GM23248 (cell line): Measurements from ENCODE around the gene IFNLR1. TPM values are rescaled to one million over a fixed set of nuclear protein-coding genes. Genes with fewer than 3 reads are reported as not detected.

ENCODE experiments used
- DNase-seq: peaks from one replicate; pipeline ENCODE4 v3.0.0-alpha.2; 2015
- H2AFZ ChIP-seq: fragments of 200-600 bp; sonication (generic); 2 replicates; pipeline ENCODE4 v1.6.1; 2016; ENCODE audit warnings: antibody characterized with exemption
- H3F3A ChIP-seq: fragments of 200-600 bp; sonication (generic); 2 replicates; pipeline ENCODE4 v1.6.1; 2016; ENCODE audit warnings: mild to moderate bottlenecking, antibody characterized with exemption, mixed run types; ENCODE audit not compliant: insufficient read depth
- H3K27ac ChIP-seq: fragments of 200-600 bp; sonication (generic); 2 replicates; pipeline ENCODE4 v1.5.1; 2016; ENCODE audit warnings: mild to moderate bottlenecking
- H3K27me3 ChIP-seq: fragments of 200-600 bp; sonication (generic); replicated peaks from 2 replicates; pipeline ENCODE4 v1.6.1; 2016; ENCODE audit warnings: mild to moderate bottlenecking; ENCODE audit not compliant: insufficient read depth
- H3K36me3 ChIP-seq: fragments of 200-600 bp; sonication (generic); 2 replicates; pipeline ENCODE4 v1.6.1; 2016; ENCODE audit warnings: low read depth, mild to moderate bottlenecking
- H3K4me1 ChIP-seq: fragments of 200-600 bp; sonication (generic); 2 replicates; pipeline ENCODE4 v1.6.1; 2016; ENCODE audit warnings: mild to moderate bottlenecking; ENCODE audit not compliant: insufficient read depth
- H3K4me2 ChIP-seq: fragments of 200-600 bp; sonication (generic); one replicate; pipeline ENCODE4 v1.6.1; 2016; ENCODE audit warnings: mild to moderate bottlenecking; ENCODE audit not compliant: unreplicated experiment
- H3K4me3 ChIP-seq: fragments of 200-600 bp; sonication (generic); 2 replicates; pipeline ENCODE4 v1.5.1; 2016; ENCODE audit warnings: mild to moderate bottlenecking
- H3K79me2 ChIP-seq: fragments of 200-600 bp; sonication (generic); 2 replicates; pipeline ENCODE4 v1.6.1; 2016; ENCODE audit warnings: mild to moderate bottlenecking; ENCODE audit not compliant: insufficient read depth
- H3K9ac ChIP-seq: fragments of 200-600 bp; sonication (generic); 2 replicates; pipeline ENCODE4 v1.6.1; 2016; ENCODE audit warnings: mild to moderate bottlenecking
- H3K9me2 ChIP-seq: fragments of 200-600 bp; sonication (generic); 2 replicates; pipeline ENCODE4 v1.6.1; 2016; ENCODE audit warnings: mixed run types, mild to moderate bottlenecking, moderate library complexity; ENCODE audit not compliant: insufficient read depth
- H3K9me3 ChIP-seq: fragments of 200-600 bp; sonication (generic); one replicate; pipeline ENCODE4 v1.6.1; 2017; ENCODE audit warnings: low read depth
- H4K20me1 ChIP-seq: fragments of 200-600 bp; sonication (generic); 2 replicates; pipeline ENCODE4 v1.6.0; 2016; ENCODE audit not compliant: insufficient read depth
- EZH2 ChIP-seq: fragments of 200-600 bp; sonication (generic); IDR thresholded peaks from 2 replicates; pipeline ENCODE4 v1.6.1; 2018; ENCODE audit warnings: antibody characterized with exemption, mild to moderate bottlenecking; ENCODE audit not compliant: insufficient read depth, poor library complexity, severe bottlenecking
- EZH2phosphoT487 ChIP-seq: fragments of 200-600 bp; sonication (generic); IDR thresholded peaks from 2 replicates; pipeline ENCODE4 v1.6.1; 2018; ENCODE audit warnings: antibody characterized with exemption, moderate library complexity, mild to moderate bottlenecking, low read depth; ENCODE audit not compliant: insufficient read depth
- WGBS, 2 experiments: methylation state at CpG; one replicate each; pipeline ENCODE4 v1.1.6; 2015 to 2017; ENCODE audit warnings: low lambda C conversion rate in 2 of 2, low coverage in 1 of 2; ENCODE audit errors: missing lambda C conversion rate in 2 of 2; 5-methylcytosine and 5-hydroxymethylcytosine counted together
- in situ Hi-C: fragments of 300-500 bp; cut with MboI; formaldehyde crosslinking; loops from 2 replicates; pipeline ENCODE4 v1.15.0; 2020
- polyA plus RNA-seq: library from polyadenylated mRNA; unstranded; fragments of >200 nt; fragmentation: Nextera tagmentation; extraction: Ambion mirVana; gene quantifications from 2 replicates; pipeline ENCODE4 v1.2.1, GENCODE V29; 2016
- total RNA-seq: library from RNA; depleted of rRNA; stranded (reverse); fragments of >200 nt; shearing (Covaris generic); gene quantifications from 2 replicates; pipeline ENCODE4 v1.2.3, GENCODE V29; 2014

IFNLR1 gene
- total and polyA plus RNA-seq, 2 experiments from 2014 or later, result not detected

DNA sequence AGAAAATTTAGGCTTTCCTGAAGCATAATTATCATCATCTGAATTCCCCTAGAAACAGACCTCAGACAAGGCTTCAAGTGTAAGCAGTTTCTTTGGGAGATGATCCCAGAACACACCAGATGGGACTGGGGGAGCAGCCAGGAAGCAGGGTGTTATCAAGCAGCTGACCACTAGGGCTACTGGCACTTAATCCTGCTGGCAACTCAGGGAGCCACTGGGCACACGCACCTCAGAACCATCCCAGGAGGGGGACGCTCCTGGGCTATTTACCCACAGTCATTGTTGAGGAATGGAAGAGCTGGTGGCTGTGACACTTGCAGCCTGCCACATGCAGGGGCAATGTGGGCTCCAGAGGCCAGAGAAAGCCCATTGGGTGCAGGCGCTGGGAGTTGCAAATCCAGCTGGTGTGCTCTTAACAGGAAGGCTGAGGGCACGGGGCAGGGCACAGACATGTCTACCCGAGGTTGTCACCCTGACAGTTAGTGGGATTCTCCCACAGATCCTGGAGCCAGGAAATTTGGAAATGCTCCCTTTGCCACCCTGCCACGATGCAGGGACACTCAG lies 29.1 kb downstream of the IFNLR1 start:
- Histone ChIP-seq H3K9me3 (no peaks in the 10 kb centered on the region), H3K4me3 (no peak overlapping the region), H3K9ac (no peak overlapping the region), H3F3A (no peaks in the 10 kb centered on the region), H3K27ac (no peak overlapping the region), H2AFZ (no peak overlapping the region), H3K36me3 (no peaks in the 10 kb centered on the region), H3K79me2 (no peaks in the 10 kb centered on the region), H3K4me2 (no peak overlapping the region), H3K9me2 (no peaks in the 10 kb centered on the region), H4K20me1 (no peaks in the 10 kb centered on the region), H3K4me1 (no peaks in the 10 kb centered on the region), H3K27me3 (no peaks in the 10 kb centered on the region; the same call in 1 of the 2 replicates)
- TF ChIP-seq EZH2 (no peak), EZH2phosphoT487 (no peak)
- peak; percentile 47 for DNase-seq
- in situ Hi-C loops, result no loop called here
- 66 to 72% methylated on average over 6 of the region's 6 CpGs for WGBS, 2 experiments

- H3K9me3 ChIP-seq, result no peaks in the 10 kb centered on the region
- WGBS, 2 experiments, result 74 to 79% methylated on average over 17 to 18 of the region's 18 CpGs
- no peak for TF ChIP-seq EZH2
- no peak for TF ChIP-seq EZH2phosphoT487
- no peak for DNase-seq
- peaks cover 11% of the 10 kb centered on the region; the same call in 1 of the 2 replicates for H3K27me3 ChIP-seq
- H2AFZ ChIP-seq, result no peak overlapping the region
- H3F3A ChIP-seq, result no peaks in the 10 kb centered on the region
- in situ Hi-C loops, result no loop called here
- H3K4me2 ChIP-seq, result no peak overlapping the region
- no peak overlapping the region for H3K4me3 ChIP-seq
- no peak overlapping the region for H3K9ac ChIP-seq
- no peaks in the 10 kb centered on the region for H3K36me3 ChIP-seq
- no peaks in the 10 kb centered on the region for H3K9me2 ChIP-seq
- no peaks in the 10 kb centered on the region for H3K4me1 ChIP-seq
- H4K20me1 ChIP-seq, result no peaks in the 10 kb centered on the region
- no peaks in the 10 kb centered on the region for H3K79me2 ChIP-seq
- no peak overlapping the region for H3K27ac ChIP-seq
Measured at GRCh38 chr1:24156542-24157260, 30.4 kb downstream of the IFNLR1 start.

GRCh38 chr1:24155011-24155782 lies 31.9 kb downstream of the IFNLR1 start:
- H3K79me2 ChIP-seq, result no peaks in the 10 kb centered on the region
- H3K27me3 ChIP-seq, result peaks cover 18% of the 10 kb centered on the region
- H3K36me3 ChIP-seq, result no peaks in the 10 kb centered on the region
- H2AFZ ChIP-seq, result no peak overlapping the region
- H3K4me1 ChIP-seq, result peaks cover 1% of the 10 kb centered on the region; the same call in 1 of the 2 replicates
- no peak overlapping the region for H3K27ac ChIP-seq
- H3F3A ChIP-seq, result peaks cover under 1% of the 10 kb centered on the region; the same call in 1 of the 2 replicates
- in situ Hi-C loops, result no loop called here
- no peaks in the 10 kb centered on the region for H4K20me1 ChIP-seq
- WGBS, 2 experiments, result 63 to 66% methylated on average over 11 of the region's 11 CpGs
- DNase-seq, result peak; percentile 20
- H3K9ac ChIP-seq, result no peak overlapping the region
- no peak overlapping the region for H3K4me2 ChIP-seq
- TF ChIP-seq EZH2phosphoT487 (no peak), EZH2 (no peak)
- H3K4me3 ChIP-seq, result no peak overlapping the region
- no peaks in the 10 kb centered on the region for H3K9me3 ChIP-seq
- no peaks in the 10 kb centered on the region for H3K9me2 ChIP-seq

- no peak for DNase-seq
- no peaks in the 10 kb centered on the region for H4K20me1 ChIP-seq
- H3K27me3 ChIP-seq, result peaks cover 18% of the 10 kb centered on the region
- TF ChIP-seq EZH2phosphoT487 (no peak), EZH2 (no peak)
- WGBS, 2 experiments, result 76% methylated on average over 8 of the region's 8 CpGs
- in situ Hi-C loops, result no loop called here
- no peak overlapping the region for H3K4me2 ChIP-seq
- H3K4me1 ChIP-seq, result peaks cover 9% of the 10 kb centered on the region
- H3K9ac ChIP-seq, result no peak overlapping the region
- H2AFZ ChIP-seq, result no peak overlapping the region
- H3K9me3 ChIP-seq, result no peaks in the 10 kb centered on the region
- no peaks in the 10 kb centered on the region for H3K36me3 ChIP-seq
- H3F3A ChIP-seq, result peaks cover 3% of the 10 kb centered on the region; the same call in 1 of the 2 replicates
- no peak overlapping the region for H3K27ac ChIP-seq
- H3K4me3 ChIP-seq, result no peak overlapping the region
- H3K79me2 ChIP-seq, result no peaks in the 10 kb centered on the region
- H3K9me2 ChIP-seq, result no peaks in the 10 kb centered on the region
Measured at GRCh38 chr1:24154215-24154614, 32.9 kb downstream of the IFNLR1 start.
